Posterior vena cava (tissue), 2 donors: ENCODE results near the gene VTI1A. TPM values are rescaled to one million over a fixed set of nuclear protein-coding genes. Genes with fewer than 3 reads are reported as not detected.

Source experiments
- DNase-seq: peaks from one replicate; pipeline ENCODE4 v3.0.0-alpha.2; 2020; ENCODE audit warnings: low spot score
- intact Hi-C, 2 donors: fragments of 100-400 bp; cut with DNase I; formaldehyde crosslinking; loops; one replicate each; pipeline versions ENCODE4 v1.14.1 to v1.14.2; 2022 to 2023
- total RNA-seq, 2 donors: library from RNA; stranded (reverse); fragmentation: NEBNext Ultra II Directional; extraction: Animal tissue kit (Norgen Biotek cat#: 25700); gene quantifications; one replicate each; pipeline ENCODE4 v1.2.1, GENCODE V29; 2021
- donor health status: DM: yes; HTN: yes; CAD: no.
- donor health status: DM: yes; HTN: yes; CAD: no.

Gene VTI1A
- total RNA-seq, 2 donors from 2014 or later = 32.3 to 35.5 TPM

DNA sequence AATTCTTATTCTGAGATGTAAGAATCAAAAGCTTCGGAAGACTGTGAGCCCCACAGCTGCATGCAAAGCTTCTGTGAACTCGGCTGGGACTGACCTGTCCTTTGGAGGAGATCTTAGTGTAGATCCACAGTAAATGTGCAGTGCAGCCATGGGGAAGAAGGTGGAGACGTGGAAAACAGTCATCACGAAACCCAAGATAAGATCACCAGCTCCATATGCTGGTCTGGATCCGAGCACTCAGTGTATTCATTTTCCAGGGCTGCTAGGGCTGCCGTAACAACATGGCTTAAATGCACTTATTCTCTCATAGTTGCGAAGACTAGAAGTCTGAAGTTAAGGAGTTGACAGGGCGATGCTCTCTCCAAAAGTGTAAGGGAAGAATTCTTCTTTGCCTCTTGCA is 360.0 kb downstream of the VTI1A start:
- intact Hi-C loops = no loop called here
- no peak for DNase-seq

GRCh38 chr10:112809736-112810135 is 362.7 kb downstream of the VTI1A start:
- DNase-seq = no peak
- intact Hi-C loops = no loop called here

GRCh38 chr10:112810711-112811151 is 363.7 kb downstream of the VTI1A start:
- intact Hi-C loops = no loop called here
- no peak for DNase-seq

GRCh38 chr10:112811741-112812551 is 364.9 kb downstream of the VTI1A start:
- peak; percentile 85 for DNase-seq
- intact Hi-C loops = no loop called here

DNA sequence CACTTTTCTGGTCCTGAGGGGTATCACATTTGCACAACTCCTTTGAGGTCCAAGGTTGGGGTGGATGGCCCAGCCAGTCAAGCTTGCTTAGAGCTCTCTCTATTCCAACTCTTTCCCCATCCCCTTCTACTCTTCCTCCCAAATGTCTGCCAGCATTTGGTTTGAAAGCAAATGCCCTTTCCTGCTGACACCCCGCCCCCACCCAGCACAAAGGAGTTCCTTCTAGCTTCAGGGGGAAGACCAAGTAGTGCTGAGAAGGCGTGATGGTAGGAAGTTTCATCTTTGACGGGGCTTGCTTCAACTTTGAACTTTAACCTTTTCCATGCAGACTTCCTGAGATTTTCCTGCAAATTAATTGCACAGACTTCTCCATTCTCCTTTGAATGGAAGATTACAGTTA is 365.6 kb downstream of the VTI1A start:
- intact Hi-C loops = no loop called here
- DNase-seq = no peak

DNA sequence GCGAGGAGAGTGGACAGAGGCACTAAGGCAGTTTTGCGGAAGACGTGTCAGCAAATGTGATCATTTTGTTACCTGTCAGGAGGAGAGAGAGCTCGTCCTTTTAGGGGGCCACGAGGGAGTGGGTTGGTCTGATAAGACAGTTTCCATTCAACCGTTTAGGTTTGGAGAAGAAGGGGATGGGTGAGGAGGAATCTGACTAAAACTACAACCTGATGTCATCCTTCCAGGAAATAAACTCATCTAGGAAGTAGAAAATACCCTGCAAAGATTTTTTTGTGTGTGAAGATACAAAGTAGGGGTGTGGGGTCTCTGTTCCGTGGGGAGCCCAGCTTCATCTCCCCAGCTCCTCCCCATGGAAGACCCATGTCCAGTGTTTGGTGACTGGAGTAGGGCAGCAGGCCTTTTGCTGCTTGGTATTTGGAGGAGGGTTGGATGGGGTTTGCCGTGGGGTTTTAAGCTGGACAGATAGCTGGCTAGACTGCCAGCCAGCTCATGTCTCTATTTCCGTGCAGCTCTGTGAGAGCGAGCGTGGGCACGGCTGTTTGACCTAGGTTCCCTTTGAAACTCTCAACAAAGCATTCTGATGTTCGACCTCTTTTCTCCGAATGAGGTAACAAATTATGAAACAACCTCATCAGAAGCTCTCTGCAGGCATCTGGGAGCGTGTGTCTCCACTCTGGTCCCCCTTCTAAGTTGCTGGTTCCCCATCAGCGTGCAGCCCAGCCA is 367.0 kb downstream of the VTI1A start:
- intact Hi-C loops = no loop called here

DNA sequence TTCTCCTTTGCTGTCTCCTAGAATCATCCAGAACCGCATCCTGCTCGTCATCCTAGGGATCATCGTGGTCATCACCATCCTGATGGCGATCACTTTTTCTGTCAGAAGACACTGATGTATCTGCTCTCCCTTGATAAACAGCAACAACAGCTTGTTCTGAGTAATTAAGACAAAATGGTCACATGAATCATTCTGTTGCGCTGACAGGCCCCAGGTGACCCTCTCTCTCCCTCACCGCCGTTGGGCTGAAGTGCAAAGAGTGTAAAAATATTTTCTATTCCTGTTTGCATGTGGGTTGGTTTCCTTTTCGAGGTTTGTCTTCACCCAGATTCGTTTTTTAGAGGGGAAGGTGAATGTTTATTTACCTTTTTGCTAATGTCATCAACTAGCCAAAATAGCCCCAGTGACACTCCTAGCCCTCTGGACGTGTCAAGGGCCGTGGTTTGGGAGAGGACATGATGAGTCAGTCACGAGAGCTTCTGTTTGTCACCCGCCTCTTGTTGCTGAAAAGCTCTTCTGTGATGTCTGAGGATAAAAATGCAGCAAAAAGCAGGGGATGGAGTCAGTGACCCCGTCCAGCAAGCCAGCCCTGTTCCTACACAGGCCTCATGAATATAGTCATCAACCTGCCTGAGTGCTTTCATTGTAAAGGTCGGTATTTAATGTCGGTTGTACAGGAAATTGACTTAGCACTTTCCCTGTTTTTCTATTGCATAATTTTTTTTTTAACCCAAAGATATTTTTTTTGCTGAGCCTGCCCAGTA is 368.4 kb downstream of the VTI1A start:
- intact Hi-C loops = no loop called here
- DNase-seq = no peak

More for the DNA sequence above, 367.0 kb downstream of the VTI1A start:
- DNase-seq = no peak

- no peak for DNase-seq
- intact Hi-C loops = no loop called here
Observed at GRCh38 chr10:112816033-112816430, 369.0 kb downstream of the VTI1A start.

DNA sequence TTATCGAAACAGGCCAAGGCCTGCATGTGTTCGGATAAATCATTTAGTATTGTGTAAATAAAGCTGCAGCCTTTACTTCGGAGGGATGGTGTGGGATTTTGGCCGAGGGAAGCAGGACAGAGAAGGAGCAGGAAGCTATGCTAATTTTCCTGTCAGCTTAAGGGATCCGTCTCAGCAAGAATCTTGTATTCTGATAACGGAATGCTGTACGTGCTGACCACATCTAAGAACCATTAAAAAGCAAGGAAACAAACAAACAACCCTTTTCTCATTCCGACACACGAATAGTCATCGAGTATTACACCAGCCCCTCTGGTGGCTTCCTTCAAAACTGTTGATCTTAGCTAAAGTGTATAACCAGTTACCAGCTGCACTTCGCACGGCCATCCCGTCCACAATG is 369.9 kb downstream of the VTI1A start:
- intact Hi-C loops = no loop called here
- no peak for DNase-seq

DNA sequence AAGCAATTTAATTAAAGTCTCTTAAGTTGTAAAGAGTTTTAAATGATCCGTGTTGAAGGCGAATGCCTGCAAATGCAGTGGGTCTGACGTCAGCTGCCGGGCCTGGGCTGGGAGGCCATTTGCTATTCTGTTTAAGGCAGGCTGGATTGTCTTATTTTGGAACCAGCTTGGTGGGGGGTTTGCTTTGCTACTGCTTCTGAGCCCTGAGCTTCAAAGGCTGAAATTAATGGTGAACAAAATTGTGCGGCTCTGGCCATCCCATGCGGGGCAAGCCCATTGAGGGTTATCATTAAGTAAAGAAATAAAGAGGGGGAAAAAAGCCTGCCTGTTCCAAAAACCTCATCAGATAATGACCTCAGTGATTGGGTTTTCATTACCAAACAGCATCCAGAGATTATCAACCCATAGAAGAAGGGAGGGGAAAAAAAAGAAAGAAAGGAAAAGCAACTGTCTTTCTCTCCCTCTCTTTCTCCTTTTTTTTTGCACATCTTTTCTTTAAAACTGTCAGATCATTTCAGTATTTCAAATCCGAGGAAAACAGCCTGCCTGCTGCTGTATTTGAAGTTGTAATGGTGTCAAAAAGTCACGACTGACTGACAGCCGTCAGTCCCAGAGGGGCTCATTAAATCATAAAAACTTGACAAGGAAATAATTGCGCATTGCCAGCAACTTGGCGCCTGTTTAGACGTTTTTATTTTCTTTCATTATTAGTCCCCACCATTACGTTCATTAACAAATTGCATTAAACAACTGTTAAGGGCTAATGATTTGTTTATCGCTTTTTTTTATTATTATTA is 371.2 kb downstream of the VTI1A start:
- intact Hi-C loops = no loop called here
- no peak for DNase-seq

GRCh38 chr10:112819231-112819630 is 372.2 kb downstream of the VTI1A start:
- intact Hi-C loops = no loop called here

GRCh38 chr10:112820320-112820719 is 373.3 kb downstream of the VTI1A start:
- intact Hi-C loops = no loop called here
- no peak for DNase-seq

More at GRCh38 chr10:112819231-112819630, 372.2 kb downstream of the VTI1A start:
- no peak for DNase-seq

DNA sequence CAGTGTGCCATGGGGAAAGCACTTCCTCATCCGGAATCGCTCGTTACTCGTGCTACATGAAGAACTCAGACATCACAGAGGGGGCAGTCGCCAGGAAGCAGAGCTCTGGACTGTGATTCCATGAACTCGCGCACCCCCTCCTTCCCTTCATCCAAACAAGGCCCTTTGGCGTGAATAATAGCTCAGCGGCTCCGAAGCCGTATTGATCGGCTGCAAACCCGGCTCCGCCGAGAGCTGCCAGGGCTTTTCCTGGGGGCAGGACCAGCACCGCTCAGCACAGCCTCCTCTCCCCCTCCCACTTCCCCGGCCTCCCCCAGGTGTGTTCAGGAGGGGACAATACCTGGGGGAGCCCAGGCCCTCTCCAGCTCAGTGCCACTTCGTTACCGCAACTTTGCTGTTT is 374.0 kb downstream of the VTI1A start:
- intact Hi-C loops = no loop called here

DNA sequence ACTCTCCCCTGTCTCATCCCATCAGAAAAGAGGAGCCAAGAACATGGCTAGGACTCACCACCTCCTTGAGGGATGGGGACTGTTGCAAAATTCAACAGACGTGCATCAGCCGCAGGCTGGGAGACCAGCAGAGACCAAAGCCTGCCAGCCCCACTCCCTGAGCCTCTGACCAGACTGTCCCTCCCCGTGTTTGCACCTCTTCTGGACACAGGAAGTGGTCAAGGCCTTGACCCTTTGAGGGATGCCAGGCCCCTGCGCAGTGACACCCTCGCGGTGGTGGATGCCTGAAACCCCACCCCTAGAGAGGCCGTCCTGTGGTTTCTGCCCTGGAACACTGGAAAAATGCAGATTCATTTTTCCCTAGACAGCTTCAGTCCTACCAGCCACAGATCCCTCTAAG is 374.6 kb downstream of the VTI1A start:
- DNase-seq = no peak

More for the DNA sequence above, 374.0 kb downstream of the VTI1A start:
- no peak for DNase-seq

GRCh38 chr10:112823007-112823406 is 376.0 kb downstream of the VTI1A start:
- no peak for DNase-seq
- intact Hi-C loops = no loop called here

More for the DNA sequence above, 374.6 kb downstream of the VTI1A start:
- intact Hi-C loops = no loop called here

DNA sequence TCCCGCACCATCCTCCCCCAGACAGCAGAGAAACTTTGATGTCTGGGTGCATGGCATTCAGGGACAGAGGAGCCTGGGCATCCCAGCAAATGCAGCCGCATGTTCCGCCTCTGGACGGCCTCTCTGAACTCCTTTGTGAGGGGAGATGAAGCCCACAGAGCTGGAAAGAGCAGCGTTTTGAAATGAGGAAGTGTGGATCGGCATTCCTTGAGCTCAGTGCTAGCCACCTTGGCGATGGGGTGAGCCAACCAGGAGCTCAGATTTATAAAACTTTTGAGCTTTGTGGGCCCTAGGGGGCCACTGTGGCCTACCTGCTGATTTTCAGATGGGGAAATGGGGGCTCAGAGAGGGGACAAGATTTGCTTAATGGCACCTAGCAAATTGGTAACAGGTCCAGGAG is 376.6 kb downstream of the VTI1A start:
- intact Hi-C loops = no loop called here

GRCh38 chr10:112826018-112826697 is 379.1 kb downstream of the VTI1A start:
- intact Hi-C loops = no loop called here

More for the DNA sequence above, 376.6 kb downstream of the VTI1A start:
- no peak for DNase-seq

GRCh38 chr10:112827086-112827485 is 380.1 kb downstream of the VTI1A start:
- no peak for DNase-seq
- intact Hi-C loops = no loop called here

More at GRCh38 chr10:112826018-112826697, 379.1 kb downstream of the VTI1A start:
- DNase-seq = no peak
